ENCODE data around the gene ACTL10.

Gene ACTL10

DNA sequence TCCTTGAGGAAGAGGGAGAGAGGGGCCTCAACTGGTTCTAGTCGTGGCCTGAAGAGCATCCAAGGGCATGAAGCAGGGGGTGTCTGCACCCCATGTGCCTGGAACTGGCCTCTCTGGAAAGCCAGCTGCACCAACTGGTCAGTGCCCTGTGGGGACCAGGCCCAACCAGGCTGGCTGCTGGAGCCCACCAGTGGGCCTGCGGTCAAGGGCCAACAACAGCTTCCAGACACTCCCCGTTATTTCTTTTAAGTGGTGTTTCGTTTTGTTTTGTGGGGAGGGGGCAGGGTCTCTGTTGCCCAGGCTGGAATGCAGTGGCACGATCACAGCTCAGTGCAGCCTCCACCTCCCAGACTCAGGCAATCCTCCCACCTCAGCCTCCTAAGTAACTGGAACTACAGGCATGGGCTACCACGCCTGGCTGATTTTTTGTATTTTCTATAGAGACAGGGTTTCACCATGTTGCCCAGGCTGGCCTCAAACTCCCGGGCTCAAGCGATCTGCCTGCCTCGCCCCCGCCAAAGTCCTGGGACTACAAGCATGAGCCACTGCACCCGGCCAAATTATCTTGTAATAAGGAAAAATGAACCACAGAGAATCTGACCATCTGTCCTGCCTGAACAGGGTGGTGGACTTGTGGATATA is 16.5 kb upstream of the ACTL10 start:
- DNase-seq: peak; percentile 32

DNA sequence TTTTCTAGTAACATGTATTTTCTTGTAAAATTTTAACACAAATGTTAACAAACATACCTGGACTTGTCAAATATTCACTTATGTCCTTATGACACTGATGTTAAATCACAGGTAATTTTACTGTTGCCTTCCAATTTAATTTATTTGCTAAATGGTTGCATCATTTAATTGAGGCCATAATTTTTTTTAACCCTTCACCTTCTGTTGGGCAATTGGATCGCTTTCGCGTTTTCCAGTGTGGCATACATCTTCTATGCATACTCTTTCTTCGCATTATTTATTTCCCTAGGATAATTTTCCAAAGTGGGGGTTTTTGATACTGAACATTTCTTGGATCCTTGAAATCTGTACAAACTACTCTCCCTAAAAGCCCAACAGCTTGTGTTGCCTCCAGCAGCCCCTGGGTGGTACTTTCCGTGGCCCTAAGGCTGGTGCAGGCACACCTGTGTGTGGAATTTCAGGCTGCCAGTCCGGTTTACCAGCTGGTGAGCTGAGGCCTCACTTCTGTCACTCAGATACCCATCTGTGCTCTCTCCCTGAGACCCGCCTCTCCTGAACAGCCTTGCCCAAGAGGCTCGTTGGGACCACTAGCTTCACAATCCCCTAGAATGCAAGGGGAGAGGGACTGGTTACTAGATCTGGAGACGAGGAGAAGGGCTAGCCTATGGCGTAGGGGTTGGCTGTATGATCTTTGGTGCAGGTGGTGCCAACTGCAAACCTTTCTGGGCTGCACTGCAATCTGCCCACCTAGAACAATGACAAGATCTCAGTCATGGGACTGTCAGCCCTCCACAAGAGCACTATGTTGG is 15.8 kb upstream of the ACTL10 start:
- no peak for DNase-seq

DNA sequence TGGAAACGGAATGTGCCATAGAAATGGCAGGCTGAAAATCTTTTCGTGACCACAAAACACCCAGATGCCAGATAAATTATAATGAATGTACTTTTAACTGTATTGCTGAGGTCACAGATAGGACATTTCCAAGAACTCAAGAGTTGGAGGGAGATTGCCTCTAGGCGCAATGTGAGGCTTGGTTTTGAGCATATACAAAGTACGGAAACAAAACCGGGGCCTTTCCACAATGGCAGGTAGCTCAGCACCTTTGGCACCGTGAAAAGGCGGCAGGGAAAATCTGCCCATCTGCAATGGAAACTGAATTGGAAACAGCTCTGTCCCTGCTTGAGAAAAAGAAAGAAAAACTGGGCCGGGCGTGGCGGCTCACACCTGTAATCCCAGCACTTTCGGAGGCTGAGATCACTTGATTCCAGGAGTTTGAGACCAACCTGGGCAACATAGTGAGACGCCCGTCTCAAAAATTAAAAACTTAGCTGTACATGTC is 15.1 kb upstream of the ACTL10 start:
- no peak for DNase-seq

DNA sequence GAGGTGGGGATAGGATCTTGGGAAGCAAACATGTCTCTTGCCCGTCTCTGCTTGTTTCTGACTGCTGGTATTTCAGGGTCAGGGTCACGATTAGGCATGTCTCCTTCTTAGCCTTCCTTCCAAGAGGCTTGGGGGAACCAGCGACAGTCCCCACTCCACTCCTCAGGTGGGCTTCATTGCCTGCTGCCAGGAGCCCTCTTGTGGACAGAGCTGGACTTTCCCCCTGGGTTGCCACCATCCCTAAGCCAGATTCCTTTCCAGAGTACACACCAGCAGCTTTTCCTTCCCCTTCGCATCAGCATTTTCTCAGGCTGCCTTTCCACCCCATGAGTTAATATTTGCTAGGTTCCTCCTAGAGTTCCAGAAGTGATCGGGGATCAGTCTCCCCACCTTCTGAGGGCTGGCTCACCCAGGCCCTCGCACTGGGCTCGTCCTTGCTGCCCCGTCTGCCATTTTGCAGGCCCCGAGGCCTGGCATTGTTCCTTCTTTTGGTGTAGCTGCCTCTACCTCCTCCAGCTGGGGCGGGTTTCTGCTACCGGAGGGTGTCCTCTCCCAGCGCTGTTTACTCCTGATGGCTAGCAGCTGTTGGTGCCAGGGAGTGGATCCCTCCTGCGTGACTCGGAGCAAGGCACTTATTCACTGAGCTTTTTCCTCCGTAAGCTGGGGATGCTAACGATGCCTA is 13.4 kb upstream of the ACTL10 start:
- peak; percentile 37 for DNase-seq

DNA sequence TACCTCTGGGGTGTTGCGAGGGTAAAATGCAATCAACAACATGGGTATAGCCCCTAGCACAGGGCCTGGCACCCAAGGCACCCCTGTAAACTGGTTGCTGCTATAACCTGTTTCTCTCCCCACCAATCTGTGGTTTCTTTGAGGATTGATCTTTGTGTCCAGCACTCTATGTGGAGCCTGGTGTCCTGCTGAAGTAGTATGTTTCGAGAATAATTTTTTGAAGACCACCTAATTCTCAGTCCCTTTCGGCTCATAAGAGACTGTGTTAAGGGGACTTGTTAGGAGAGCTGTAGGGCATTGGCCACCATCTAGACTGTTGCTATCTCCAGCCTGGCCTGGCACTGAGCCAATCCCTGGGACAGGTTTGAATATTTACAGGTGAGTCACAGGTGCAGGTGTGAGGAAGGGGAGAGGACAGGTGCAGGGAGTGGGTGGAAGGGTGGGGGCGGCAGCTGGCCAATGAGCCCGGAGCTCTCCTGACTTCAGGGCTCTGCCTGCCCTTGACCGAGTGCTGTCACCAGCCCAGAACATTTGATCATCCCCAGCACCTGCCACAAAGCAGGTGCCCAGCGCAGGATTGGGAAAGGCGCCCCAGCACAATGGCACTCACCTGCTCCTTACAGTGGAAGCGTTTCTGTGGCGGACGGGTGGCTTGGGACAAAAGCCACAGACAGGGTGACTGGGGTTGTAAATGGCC is 12.7 kb upstream of the ACTL10 start:
- DNase-seq: no peak

DNA sequence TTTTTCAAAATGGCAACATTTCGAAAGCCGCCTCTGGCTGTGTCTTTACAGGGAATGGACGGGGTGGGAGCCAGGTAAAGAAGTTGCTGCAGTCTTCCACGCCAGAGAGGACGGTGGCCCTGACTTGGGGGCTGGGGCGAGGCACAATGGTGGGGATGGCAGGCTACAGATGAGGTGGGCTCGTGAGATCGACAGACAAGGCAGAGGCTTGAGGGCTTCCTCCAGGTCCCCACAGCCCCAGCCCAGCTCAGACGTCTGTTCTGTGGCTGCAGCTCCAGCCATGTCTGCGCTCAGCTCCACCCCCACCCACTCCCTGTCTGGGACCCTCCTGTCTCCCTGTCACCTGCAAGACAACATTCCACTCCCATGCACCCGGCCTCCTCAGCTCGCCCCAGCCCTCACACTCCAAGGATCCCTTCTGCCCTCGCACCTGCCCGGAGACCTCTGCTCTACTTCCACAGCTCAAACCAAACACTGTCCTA is 12.0 kb upstream of the ACTL10 start:
- no peak for DNase-seq

DNA sequence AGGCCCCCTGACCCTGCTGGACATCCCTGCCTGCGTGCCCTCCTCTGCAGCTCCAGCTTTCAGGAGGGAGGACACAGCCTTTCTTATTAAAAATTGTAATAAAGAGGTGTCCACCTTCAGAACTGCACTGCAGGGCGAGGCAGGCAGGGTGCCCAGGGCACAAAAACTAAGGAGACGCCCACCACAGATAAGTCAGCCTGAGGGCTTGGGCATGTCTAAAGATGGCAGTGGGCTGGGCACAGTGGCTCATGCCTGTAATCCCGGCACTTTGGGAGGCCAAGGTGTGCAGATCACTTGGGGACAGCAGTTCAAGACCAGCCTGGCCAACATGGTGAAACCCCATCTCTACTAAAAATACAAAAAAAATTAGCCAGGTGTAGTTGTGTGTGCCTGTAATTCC is 11.6 kb upstream of the ACTL10 start:
- no peak for DNase-seq

DNA sequence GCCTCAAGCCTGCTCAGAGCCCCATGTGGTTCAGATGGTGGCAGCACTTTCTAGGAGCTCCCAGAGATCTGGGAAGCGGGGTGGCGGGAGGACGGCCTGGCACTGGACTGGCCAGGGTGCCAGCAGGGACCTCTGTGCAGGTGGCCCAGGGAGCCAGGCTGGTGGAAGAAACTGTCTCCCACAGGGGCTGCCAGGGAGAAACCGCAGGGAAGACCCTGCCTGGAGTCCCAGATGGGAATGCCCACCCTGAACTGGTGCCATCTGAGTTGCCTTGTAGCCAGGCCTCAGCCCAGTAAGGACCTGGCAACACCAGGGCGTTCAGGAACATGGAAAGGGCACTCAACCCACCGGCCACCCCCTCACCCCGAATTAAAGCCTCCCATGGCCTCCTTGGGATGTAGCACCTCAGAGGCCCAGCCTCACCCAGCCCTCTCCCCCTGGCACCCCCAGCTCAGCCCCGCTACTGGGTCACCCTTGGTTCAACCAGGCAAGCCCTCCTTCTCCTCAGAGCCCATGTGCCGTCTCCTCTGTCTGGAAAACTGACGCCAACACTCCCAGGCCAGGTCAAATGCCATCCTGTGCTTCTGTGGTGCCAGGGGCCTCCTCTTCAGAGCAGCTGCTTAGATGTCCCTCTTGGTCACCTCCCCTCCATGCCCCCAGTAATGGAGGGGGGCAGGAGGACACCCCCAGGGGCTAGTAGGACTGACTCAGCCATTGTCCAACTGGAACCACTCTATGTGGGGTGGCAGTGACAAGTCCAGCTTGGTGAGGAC is 10.5 kb upstream of the ACTL10 start:
- no peak for DNase-seq

DNA sequence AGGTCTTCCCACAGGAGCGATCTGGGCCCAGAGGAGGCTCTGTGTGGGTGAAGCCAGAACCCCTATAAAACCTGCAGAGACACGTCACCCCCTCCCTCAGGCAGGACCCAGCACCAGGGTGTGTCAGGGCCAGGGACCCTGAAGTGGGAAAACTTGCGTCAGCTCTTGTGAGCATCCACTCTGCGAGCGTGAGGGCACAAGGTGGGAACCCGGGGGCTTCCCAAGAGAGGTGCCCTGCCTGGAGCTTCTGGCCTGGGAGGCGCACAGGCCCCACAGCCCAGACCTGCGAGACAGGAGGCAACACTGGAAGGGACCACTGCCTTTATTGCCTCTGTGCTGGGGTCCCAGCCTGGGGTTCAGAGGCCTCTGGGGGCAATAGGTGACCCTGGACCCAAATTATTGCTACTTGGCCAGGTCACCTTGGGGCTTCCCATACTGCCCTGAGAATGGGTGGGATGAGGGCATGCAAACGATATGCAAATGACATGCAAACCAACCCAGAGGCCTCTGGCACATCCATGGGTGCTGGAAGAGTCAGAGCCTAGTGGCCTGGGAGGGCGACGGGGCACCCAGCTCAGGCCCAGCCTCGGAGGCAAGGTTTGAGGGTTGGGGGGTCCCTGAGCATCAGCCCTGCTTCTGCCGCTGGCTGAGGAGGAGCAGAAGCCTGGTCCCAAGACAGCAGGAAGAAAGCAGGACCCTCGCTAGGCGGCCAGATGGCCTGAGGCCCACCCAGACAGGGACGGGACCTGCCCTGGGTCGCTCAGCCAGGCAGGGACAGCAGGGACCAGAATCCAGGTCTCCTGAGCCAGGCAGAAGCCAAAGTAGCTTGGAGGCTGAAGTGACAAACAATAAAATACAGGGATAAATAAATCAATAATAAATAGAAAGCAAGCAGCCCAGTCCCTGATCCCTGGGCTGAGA is 9.7 kb upstream of the ACTL10 start:
- no peak for DNase-seq

DNA sequence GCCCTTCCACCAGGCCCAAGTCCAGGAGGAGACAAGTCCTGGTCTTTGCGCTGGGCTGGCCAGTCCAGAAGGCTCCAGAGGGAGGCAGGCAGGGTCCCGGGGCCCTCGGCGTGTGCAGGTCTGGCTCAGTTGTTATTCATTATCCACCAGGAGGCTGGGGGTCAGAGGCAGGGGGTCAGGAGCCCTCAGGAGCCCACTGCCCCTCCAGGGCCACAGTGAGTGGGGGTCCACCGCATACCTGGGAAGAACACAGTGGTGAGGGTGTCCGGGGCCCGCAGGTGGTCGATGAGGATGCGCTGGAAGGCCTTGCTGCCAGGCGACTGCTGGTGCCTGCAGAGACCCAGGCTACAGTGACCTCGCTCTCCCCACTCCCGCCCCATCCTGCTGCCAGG is 9.0 kb upstream of the ACTL10 start:
- DNase-seq: no peak

DNA sequence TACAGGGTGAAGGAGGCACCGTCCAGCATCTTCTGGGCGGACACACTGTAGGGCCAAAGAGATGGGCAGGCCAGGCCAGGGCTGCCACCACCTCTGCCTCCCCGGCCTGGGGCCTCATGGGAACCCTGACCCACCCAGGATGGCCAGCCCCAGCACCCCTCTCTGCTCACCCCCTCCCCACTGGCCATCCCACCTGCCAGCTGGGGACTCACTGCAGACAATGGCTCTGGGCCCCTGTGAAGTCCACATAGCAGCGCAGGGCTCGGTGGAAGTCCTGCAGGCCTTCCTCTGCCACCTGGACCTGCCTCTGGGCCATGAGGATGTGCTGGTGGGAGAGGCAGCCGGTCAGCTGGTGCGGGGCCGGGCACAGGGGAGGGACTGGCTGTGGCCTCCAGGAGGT is 8.2 kb upstream of the ACTL10 start:
- no peak for DNase-seq

DNA sequence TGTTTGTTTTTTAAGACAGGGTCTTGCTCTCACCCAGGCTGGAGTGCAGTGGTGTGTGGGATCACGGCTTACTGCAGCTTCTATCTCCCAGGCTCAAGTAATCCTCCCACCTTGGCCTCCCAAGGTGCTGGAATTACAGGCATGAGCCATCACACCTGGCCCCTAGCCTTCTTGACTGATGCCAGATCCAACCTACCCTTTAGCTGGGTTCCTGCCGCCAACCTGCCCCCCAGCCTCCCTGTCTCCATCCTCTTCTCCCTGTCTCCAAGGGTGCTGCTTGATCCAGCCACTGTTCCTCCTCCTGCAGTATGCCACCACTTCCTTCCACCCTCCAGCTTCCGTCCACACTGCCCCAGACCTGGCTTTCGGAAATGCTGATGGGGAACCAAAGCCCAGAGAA is 7.8 kb upstream of the ACTL10 start:
- DNase-seq: no peak

DNA sequence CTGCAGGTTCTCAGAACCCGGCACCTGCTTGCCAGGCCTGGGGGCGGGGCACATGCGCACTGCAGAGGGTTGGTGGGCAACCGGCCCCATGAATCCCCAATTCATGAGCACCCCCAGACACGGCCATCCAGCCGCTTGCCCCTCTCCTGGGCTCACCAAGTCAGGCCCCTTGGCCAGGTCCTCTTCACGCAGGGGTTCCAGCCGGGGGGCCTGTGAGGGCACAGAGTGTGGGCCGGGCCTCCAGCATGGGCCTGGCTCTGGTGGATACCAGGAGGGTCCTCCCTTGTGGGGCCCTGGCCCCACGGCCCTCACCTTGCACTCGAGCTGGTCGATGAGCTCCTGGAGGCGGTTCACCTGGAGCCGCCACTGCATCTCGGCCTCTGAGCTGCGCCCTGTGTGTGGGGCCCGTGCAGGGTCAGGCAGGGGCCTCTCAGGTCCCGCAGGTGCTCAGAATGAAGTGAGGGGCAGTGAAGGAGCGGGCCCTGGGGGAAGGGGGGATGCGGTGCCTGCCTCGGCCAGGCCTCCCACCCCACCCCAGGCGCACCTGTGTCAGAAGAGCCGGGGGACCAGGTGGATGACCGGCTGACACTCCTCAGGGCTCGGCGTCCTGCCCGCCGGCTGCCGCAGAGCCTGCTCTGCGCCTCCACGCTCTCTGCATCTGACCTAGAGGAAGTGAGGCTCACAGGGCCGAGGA is 7.3 kb upstream of the ACTL10 start:
- DNase-seq: no peak

DNA sequence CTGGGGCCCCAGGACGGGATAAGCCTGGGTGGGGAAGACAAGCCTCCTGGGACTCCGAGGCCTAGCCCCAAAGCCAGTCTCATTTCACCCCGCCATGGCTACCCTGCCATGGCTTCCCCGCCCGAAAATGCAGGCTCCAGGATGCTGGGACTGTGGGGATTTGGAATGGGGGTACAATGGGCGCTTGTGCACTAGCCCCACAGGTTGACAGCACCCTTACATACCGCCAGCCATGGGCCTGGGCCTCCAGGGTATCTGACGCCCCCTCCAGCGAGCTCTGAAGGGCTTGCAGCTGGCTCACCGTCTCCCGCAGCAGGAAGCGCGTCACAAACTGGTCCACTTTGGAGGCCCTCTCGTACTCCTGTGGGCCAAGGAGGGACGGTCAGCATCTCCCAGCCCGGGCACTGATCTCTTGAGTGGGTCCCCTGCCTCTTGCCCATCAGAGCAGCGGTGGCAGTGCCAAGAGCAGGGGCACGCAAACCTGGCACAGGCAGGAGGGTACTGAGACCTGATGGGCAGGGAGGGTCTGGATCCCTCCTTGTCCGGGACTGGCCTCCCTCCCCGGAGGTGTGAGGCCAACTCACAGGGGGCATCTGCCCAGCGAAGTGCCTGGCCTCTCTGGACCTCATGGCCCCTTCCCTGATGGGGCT is 6.6 kb upstream of the ACTL10 start:
- no peak for DNase-seq

DNA sequence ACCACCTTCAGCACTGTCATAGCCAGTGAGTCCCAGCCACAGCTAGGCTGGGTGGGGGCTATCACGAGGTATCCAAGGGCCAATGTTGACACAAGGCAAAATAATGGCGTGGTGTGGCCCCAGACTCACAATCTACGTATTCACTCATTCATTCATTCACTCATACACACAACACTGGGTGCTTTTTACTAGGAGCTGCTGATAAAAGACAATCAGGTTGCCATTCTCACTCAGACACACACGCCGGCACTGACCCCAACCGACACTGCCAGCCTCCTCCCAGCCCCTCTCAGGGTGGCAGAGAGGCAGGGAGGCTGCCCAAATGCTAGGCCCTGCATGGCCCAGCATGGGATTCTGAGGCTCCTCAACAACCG is 6.1 kb upstream of the ACTL10 start:
- DNase-seq: no peak

DNA sequence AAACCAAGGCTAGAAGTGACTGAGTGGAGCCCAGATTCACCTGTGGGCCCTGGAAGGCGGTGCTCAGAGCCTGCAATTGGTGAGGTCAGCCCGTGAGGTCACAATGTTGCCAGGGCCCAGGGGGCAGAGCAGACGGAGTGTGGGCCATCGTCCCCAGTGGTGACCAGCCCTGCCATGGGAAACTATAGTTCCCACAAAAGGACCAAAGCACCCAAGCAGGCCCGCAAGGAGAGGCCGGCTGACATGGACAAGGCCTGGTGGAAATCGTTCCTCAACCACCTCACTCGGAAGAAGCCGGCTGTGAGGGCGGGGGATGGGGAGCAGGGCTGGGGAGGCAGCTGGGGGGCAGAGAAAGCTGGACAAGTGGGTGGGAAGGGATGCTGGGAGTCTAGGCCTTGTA is 4.6 kb upstream of the ACTL10 start, which contains the start of gene C20orf144:
C20orf144 (plus strand) TSS at position 156 of the 400 bp plus-strand sequence; CDS start at position 175, 19 bp downstream.
- no peak for DNase-seq

DNA sequence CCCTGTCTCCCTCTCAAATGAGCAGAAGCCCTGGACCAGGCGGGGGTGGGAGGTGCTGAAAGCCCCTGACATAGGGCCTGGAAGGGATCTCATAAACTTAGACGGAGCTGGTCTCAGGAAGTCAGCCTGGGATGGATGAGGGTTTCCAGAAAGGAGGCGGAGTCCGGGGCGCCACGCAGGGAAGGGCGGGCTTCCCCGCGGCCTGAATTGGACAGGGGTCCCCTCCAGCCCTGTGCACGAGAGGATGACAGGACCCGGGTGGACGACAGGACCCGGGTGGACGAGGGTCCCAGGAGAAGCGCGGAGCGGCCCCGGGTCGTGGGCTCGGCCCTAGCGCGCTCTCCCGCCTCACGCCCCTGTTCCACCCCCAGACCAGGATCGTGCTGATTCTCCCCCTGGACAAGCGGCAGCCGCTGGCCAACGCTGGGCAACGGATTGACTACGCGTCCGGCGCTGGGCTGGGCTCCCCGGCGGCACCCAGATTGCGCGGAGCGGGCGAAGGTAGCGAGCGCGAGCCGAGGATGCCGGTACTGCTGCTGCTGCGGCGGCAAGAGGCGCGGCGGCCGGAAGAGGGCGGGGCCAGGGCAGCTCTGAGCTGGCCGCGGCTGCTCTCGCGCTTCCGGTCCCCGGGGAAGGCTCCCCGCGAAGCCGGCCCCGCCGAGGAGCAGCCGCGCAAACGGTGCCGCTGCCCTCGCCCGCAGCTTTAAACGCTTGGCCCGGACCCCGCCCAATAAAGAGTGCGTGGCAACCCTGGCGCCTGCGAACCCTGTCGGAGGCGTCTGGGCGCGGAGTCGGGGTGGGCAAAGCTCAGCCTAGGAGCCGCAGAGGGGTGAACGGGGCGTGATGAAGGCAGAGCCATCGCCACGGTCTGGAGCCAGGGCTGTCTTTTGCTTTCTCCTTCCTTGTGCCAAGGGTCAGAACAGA is 3.3 kb upstream of the ACTL10 start:
- DNase-seq: peak; percentile 41

DNA sequence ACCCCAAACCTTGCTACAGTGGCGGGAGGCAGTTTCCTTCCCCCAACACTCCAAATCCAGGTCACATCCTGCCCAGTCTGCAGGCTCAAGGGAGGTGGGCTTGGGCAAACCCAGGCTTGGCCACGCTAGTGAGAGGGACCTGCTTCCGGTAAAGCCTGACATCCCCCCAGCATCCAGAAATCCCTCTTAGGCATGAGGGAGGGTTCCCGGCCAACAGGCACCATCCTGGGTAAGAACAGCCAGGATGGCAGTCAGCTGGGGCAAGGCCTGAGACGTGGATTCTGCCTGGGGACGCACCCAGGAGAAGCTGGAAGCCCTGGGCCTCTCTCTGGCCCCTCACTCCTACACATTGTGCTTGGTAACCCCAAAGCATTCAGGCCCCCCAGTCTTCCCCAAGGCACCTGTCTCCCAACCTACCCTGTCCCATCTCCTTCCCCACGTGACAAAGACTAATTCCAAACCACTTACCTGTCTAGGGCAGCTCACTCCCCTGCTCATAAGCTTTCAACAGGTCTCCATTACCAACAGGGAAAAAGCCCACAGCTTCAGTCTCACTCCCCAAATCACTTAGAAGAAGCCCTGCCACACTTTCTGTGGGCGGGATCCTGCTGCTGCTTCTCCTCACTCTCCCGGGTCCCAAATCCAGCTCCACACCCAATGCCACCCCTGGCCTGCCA is 2.5 kb upstream of the ACTL10 start:
- DNase-seq: no peak
